Fibroblast of peridontal ligament (primary cell): ENCODE data around the gene GHITM.
"Not testable (repeated sequence)": the region's sequence is repeated elsewhere in the genome, so short reads cannot be mapped to it uniquely, and the experiment has no call there.

Source experiments
- DNase-seq: peaks from one replicate; pipeline ENCODE4 v3.0.0-alpha.2; 2010; ENCODE audit errors: extremely low read depth

The GHITM gene

GRCh38 chr10:84147347-84147746, 8.0 kb downstream of the GHITM start:
- no peak for DNase-seq

GRCh38 chr10:84148006-84148597, 8.8 kb downstream of the GHITM start:
- peak; percentile 68 for DNase-seq

DNA sequence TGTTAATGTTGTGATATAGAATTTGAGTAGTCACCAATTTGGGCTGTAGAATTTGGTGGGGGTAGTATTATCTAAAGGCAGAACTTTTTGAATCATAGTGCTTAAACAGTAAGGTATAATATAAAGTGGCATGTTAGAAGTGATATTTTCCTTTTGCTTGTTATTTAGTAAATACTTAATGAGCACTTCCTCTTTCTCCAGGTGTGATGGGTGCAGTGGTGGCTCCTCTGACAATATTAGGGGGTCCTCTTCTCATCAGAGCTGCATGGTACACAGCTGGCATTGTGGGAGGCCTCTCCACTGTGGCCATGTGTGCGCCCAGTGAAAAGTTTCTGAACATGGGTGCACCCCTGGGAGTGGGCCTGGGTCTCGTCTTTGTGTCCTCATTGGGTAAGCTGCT, 10.5 kb downstream of the GHITM start:
- DNase-seq = no peak

GRCh38 chr10:84152769-84153168, 13.5 kb downstream of the GHITM start:
- DNase-seq = no peak

GRCh38 chr10:84155521-84155920, 16.2 kb downstream of the GHITM start:
- no peak for DNase-seq

GRCh38 chr10:84156009-84156408, 16.7 kb downstream of the GHITM start:
- no peak for DNase-seq

DNA sequence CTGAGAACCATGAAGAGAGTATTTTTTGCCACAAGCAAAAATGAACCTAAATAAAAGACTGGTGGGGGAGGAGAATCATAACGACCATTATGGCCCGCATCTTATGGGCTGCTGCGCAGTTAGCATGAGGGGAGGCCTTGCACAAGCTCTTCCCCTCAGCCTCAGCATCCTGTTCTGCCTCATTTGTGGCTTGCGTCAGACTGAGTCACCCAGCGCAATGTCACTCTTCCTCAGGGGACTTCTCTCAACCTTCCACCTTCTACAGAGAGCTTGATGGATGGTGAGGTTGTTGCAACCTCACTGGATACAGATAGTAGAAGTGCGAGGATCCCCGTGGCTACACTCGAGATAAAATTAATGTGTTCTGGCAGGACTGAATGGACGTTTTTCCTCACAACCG, 17.5 kb downstream of the GHITM start:
- no peak for DNase-seq

GRCh38 chr10:84158061-84158460, 18.8 kb downstream of the GHITM start:
- DNase-seq = no peak

GRCh38 chr10:84158550-84158949, 19.2 kb downstream of the GHITM start:
- no peak for DNase-seq

- DNase-seq = no peak
These were observed 19.9 kb downstream of the GHITM start for GRCh38 chr10:84159076-84159685.

GRCh38 chr10:84160663-84161362, 21.5 kb downstream of the GHITM start:
- no peak for DNase-seq

DNA sequence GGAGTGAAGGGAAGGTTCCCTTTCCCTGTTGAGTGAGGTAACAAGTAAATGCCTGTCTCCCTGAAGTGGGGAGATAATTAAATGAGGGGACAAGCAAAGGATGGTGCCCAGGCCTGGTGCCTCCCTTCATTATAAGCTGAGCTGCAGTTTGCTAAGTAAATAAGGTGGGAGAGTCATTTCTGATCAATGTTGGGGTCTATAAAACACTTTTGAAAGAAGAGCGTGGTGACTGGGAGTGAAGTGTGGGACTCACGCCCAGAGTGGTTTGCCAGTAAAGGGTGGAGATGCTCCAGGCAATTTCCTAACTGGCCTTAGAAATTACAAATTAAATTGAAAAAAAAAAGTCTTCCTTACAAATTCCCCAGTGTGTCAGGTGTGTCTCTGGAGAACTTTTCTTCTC, 24.7 kb downstream of the GHITM start:
- DNase-seq = no peak

DNA sequence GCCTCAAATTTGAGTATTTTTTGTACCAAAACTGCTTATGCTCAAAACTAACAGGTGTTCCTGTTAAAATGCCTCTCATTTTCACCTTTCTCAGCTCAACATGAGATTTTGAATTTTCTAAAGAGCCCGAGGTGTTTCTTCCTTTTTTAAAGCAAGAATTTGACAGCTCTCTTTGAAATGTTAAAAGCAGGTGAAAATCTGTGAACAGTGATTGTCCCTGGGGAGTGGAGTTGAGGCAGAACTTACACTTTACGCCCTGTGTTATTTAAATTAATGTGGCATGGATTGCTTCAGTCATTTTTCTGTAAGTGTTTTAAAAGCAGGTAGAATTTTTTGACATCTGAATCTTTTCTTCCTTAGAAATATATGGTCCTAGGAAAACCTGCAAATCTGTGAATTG, 25.1 kb downstream of the GHITM start:
- DNase-seq = no peak

DNA sequence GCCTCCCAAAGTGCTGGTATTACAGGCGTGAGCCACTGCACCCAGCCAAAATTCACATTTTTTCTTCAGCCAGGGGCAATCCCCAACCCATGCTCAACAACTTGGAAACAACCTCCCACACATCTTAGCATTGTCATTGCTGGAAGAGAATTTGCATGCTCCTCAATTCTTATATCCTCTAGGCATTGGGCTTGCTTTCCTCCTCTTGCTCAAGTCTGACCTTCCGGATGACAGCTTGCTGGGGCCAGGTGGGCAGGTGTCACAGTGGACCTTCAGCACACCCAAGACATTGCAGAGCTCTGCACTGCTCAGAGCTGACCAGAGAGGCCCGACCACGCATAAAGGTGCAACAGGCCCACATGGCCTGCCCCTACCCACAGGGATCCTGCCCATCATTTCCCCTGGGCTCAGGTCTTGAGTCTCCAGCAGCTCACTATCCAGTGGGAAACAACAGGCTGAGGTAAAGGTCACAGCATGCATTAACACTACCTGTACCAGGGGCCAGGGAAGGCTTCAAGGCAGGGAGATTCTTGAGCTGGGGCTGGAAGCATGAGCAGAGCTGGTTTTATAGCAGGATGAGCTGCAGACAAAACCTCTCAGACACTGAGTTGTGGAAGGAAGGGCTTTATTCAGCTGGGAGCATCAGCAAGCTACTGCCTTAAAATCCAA, 27.4 kb downstream of the GHITM start:
- DNase-seq = no peak

- not testable (repeated sequence) for DNase-seq
These were observed 28.0 kb downstream of the GHITM start for GRCh38 chr10:84167289-84167653.

- not testable (repeated sequence) for DNase-seq
These were observed 29.1 kb downstream of the GHITM start for GRCh38 chr10:84168382-84168781.

DNA sequence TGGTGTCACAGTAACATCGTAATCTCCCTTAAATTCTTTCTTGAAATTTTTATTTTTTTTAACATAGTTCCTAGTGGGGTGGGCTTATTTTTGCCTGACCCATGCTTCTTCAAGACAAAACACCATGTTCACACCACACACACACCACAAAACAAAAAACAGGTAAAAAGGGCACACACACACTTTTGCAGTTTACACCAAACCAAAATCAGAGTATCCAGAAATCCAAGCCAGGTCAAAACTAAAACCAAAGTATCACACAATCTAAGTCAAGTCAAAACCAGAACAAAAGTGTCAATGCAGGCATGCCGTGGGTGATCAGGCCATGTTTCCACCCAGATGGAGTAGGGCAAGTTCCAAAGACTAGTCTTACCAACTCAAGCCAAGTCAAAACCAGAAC, 31.9 kb downstream of the GHITM start:
- not testable (repeated sequence) for DNase-seq

DNA sequence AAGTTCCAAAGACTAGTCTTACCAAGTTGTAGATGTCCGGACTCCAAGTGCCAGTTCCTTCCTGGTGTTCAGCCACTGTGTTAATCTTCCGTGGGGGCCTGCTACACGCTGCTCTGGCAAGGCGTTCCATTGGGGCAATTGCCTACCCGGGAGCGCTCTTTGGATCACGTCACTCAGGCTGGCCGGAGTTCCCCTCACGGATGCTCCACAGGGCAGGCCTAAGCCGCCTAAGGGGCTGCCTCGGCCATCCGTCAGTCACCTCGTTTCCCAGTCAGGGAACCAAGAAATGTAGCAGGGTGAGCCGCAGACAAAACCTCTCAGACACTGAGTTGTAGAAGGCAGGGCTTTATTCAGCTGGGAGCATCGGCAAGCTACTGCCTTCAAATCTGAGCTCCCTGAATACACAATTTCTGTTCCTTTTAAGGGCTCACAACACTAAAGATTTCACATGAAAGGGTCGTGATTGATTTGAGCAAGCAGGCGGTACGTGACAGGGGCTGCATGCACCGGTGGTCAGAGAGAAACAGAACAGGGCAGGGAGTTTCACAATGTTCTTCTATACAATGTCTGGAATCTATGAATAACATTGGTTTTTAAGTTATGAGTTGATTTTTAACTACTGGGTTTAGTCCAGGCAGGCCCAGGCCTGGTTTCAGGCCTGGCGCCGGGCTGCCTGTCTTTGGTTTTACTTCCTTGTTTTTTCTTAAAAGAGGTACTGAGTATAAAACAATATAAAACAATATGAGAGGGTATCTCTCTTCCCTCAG, 32.6 kb downstream of the GHITM start:
- not testable (repeated sequence) for DNase-seq

- DNase-seq = no peak
These were observed 33.4 kb downstream of the GHITM start for GRCh38 chr10:84172467-84173356.

DNA sequence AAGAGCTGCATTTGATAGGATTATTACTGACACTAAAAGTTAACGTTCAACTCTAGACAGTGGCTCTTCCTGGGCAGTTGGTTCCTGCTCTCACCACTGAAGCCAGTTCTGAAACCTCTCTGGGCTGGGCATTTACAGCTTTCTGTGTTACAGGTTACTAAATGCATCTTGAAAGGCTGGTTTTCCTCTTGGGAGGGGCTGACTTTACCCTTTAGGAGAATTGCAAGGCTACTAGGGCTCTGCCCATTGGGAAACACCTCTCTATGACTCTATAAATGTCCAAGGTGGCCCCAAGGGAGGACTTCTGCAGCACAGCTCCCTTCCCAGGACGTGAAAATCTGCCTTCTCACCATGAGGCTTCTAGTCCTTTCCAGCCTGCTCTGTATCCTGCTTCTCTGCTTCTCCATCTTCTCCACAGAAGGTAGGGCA, 34.2 kb downstream of the GHITM start, which contains the start of gene GPR15LG:
Gene GPR15LG (plus strand): TSS at position 301 of the 429 bp plus-strand sequence. CDS start 51 bp downstream, at position 352.
- no peak for DNase-seq

DNA sequence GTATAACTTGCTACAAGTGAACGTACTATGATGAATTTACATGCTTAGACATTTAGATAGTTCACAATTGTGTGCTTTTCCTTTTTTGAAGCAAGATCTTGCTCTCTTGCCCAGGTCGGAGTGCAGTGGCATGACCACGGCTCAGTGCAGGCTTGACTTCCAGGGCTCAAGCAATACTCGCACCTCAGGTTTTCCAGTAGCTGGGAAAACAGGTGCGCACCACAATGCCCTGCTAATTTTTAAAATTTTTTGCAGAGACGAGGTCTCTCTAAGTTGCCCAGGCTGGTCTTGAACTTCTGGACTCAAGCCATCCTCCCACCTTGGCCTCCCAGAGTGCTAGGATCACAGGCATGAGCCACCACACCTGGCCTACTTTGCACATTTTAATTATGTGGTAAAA, 36.1 kb downstream of the GHITM start:
- DNase-seq = no peak
